Bone marrow (tissue), 2 donors: ENCODE measurements around the gene NAT16.
"Not testable (repeated sequence)": the region's sequence is repeated elsewhere in the genome, so short reads cannot be mapped to it uniquely, and the experiment has no call there.

ENCODE experiments used
- DNase-seq, 2 donors: peaks; one replicate each; lab custom pipeline; 2025; lab: John Stamatoyannopoulos, UW

The NAT16 gene

DNA sequence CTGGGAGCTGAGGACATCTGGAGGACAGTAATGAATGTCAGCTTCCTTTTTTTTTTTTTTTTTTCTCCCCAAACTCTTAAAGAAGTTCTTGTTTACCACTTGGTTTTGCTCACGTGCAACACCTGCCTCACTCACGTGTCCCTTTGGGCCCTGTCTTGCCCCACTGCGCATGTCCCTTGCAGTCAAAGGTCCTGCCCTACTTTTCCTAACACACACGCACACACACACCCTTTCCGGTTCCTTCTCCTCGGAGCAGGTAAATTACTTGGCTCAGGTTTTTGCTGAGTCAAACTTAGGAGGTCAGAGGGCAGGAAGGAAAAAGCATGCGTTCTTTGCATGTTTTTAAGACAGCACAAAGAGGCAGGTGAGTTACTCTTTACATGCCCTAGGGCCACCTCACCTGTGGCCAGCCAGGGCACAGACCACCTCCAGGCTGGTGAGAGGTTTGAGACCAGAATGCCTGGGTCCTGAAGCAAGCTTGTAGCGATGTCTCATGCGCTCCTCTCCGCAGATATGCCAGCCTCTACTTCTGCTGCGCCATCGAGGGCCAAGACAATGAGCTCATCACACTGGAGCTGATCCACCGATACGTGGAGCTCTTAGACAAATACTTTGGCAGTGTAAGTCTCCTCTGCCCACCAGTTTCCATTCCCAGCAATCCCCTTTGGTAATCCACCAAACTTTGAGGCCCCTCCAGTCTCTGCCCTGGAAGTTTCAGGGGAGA is 23.1 kb downstream of the NAT16 start:
- no peak for DNase-seq

DNA sequence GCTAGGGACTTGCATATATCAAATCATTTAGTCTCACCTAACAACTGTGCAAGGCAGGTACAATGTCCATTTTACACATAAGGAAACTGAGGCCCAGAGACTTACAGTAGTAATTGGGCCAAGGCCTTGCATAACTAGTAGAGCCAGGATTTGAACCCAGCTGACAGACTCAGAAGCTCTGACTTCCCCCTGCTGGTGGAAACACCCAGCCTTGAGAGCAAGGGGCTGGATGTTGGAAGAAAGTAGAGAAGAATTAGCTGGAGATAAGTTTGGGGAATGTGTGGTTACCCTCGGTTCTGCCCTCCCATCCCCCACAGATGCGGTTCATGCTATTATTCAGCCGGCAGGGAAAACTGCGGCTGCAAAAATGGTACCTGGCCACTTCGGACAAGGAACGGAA is 23.8 kb downstream of the NAT16 start:
- DNase-seq: no peak

DNA sequence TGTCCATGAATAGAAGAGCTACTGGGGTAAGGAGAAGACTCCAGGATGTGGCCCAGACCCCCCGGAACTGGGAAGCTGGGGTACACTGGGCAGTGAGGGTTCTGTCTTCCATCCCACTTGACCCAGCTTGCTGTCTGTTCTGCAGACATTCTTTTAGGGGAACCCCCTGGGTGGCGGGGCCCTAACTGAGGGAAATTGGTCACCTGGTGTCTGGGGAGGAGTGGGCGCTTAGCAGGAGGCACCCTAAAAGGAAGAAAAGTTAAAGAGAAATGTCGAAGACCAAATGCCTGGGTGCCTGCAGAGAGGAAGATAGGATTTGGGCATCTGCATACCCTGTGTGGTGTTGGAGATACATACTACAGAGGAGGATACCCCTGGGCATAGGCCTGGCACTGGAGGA is 24.8 kb downstream of the NAT16 start:
- no peak for DNase-seq

DNA sequence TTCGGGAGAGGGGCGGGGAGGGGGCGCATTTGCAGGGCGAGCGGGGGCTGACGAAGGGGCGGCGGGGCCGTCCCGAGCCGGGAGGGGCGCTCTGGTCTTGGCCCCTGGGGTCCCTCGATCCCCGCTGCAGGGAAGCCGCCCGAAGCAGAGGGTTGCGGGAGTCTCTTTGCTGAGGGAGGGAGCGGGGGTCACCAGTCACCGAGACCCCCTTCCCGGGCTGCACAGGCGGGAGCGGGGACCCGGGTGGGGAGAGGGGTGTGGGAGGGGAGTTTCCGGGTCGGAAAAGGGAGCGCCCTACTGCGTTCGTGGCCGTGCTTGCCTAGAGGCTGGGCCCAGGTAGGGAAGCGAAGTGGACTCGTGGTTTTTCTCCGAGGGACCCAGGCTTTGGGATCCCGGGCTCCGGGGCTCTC is 25.4 kb downstream of the NAT16 start:
- no peak for DNase-seq

DNA sequence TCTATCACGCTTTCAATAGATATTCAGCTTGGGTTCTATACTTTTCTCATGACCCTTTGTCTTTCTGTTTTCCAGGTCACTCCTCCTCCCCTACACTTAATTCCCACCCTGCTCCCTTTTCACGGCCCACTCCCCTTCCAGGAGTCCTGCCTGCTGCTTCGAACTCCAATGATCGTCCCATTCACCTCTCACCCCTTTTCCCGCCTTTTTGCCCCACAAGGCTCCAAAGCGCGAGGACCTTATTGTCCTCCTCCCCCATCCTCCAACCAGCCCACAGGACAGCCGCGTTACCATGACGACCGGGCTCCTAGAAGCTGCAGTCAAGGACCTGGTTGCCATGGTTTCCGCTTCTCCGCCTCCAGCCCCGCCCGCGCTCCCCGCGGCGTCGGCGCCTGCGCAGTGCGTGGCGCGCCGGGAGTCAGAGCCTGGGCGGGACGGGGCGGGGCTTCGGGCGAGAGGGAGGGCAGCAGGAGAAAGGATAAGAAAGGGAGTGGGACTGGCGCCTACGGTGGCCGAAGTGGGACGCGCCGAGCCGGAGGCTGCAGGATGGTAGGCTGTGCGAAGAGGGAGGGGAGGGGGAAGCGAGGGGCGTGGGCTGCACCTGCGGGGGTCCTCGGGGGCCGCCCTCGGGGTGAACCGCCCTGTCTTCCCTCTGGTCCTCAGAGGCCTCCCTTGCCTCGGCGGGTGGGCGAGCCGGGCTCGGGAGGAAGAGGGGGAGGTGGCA is 26.0 kb downstream of the NAT16 start, which contains the start of gene AP1S1:
Gene AP1S1 (plus strand): TSS at position 508 of the 724 bp plus-strand sequence. CDS start 39 bp downstream, at position 547.
- DNase-seq: peak; percentile 55 to 76

DNA sequence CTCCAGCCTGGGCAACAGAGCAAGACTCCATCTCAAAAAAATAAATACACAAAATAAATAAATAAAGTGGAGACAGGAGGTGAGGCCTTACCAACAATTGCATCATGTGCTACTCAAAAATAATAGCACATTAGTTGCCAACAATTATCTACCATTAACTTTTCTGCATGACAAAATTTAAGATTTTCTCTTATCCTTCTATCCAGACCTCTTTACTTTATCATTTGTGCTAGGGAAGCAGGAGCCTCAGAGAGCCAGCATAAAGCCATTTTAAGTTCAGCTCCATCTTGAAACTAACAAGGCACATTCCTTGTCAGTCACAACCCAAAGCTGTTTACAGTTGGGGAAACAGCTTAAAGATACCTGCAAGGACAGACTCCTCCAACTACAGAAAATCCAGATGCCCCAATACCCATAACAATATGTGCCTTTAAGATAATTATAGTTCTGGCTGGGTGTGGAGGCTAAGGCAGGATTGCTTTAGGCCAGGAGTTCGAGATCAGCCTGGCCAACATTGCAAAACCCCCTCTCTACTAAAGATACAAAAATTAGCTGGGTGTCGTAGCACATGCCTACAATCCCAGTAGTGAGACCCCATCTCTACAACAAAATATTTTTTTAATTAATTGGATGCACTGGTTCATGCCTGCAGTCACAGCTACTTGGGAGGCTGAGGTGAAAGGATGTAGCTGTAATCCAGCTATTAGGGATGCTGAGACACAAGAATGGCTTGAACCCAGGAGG is 28.0 kb downstream of the NAT16 start:
- no peak for DNase-seq

DNA sequence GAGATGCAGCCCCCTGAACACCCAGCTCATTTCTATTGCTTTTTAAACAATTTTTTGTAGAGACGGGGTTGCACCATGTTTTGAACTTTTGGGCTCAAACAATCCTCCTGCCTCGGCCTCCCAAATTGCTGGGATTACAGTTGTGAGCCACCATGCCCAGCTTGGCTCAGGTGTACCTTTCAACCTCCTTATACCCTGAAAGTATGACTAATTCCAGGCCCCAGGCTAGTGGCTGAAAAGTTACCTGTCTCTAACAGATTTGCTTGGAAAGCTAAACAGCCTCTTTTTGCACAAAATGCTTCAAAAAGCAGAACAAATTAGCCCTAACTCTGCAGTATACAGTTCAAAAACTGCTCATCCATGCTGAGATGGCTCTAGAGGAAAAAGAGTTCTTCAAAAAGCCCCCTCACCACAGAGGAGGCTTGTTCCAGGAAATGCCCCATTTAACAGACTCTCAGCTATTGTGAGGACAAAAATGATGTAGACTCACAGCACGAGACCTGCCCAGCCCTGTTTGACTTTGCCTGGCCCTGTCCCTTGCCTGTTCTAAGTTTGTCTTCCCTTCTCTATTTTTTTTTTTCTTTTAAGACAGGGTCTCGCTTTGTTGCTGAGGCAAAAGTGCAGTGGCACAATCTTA is 39.2 kb downstream of the NAT16 start:
- DNase-seq: no peak

DNA sequence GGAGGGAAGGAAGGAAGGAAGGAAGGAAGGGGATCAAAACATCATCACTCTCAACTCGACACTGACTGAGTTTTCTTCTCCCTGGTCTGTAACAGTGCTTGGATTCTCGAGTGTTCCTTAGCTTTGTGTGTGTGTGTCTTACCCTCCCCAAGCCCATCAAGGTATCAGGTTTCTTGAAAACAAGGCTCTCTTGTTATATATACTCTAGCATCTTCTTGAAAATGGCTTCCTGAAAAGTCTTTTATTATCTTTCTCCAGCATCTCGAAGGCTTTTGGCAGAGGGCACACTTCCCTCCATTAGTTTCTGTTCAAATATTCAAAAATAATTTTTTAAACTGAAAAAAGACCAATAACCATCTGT is 39.8 kb downstream of the NAT16 start:
- no peak for DNase-seq

DNA sequence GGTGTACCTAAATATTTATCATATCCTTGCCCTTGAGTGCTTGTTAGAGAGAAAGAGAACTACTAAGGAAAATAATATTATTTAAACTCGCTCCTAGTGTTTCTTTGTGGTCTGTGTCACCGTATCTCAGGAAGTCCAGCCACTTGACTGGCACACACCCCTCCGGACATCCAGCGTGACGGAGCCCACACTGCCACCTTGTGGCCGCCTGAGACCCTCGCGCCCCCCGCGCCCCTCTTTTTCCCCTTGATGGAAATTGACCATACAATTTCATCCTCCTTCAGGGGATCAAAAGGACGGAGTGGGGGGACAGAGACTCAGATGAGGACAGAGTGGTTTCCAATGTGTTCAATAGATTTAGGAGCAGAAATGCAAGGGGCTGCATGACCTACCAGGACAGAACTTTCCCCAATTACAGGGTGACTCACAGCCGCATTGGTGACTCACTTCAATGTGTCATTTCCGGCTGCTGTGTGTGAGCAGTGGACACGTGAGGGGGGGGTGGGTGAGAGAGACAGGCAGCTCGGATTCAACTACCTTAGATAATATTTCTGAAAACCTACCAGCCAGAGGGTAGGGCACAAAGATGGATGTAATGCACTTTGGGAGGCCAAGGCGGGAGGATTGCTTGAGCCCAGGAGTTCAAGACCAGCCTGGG is 41.8 kb downstream of the NAT16 start:
- peak; percentile 78 to 90 for DNase-seq

DNA sequence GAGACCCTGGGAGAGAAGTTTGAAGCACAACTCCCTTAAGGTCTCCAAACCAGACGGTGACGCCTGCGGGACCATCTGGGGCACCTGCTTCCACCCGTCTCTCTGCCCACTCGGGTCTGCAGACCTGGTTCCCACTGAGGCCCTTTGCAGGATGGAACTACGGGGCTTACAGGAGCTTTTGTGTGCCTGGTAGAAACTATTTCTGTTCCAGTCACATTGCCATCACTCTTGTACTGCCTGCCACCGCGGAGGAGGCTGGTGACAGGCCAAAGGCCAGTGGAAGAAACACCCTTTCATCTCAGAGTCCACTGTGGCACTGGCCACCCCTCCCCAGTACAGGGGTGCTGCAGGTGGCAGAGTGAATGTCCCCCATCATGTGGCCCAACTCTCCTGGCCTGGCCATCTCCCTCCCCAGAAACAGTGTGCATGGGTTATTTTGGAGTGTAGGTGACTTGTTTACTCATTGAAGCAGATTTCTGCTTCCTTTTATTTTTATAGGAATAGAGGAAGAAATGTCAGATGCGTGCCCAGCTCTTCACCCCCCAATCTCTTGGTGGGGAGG is 42.4 kb downstream of the NAT16 start:
- DNase-seq: no peak

DNA sequence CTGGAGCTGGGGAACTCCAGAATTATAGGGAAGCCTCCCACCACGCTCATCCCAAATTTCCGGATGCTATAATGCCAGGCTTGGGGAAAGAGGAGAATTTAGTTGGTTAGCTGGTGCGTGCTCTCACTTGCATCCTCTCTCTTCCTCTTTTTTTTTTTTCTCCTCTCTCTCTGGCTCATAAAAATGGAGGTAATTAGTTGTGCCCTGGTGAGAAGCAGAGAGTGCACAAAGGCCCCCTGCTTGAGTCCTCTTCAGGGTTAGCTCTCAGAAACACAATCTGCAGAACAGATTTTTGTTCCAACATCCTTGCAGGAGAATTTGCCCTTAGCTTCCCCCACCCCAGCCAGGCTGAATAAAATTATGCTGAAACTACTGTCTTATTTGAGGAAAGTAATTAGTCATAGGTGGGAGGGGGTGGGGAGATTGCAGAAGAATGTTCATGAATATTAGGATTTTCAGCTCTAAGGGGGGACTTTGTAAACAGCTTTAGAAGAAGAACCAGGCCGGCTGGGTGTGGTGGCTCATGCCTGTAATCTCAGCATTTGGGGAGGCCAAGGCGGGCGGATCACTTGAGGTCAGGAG is 45.6 kb downstream of the NAT16 start:
- peak in 1 of 2 donors; percentile 30 for DNase-seq

DNA sequence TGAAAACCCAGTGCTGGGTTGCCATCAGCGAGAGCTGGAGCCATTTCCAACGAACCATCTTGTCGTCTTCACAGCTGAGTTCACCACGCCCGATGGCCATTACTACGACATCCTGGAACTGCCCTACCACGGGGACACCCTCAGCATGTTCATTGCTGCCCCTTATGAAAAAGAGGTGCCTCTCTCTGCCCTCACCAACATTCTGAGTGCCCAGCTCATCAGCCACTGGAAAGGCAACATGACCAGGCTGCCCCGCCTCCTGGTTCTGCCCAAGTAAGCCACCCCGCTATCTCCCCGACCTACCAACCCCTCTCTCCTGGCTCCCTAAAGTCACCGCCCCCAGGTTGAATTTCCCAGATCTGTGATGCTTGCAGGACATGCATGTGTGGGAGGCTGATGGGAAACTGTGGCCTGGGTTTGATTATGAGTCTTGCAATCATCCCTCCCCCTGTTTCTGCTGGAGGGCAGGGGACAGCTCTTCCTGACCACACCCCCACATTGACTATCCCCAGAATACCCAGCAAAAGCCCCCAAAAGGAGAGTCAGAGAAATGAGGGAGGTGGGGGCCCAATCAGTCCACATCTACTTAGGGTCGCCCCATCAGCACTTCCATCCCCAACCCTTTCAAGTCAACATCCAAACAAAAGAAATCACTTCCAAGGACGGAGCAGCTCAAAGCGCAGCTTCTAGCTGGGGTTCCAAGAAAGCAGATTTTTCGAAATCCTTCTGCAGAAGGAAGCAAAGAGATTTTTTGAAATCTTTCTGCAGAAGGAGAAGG is 46.3 kb downstream of the NAT16 start:
- DNase-seq: no peak

DNA sequence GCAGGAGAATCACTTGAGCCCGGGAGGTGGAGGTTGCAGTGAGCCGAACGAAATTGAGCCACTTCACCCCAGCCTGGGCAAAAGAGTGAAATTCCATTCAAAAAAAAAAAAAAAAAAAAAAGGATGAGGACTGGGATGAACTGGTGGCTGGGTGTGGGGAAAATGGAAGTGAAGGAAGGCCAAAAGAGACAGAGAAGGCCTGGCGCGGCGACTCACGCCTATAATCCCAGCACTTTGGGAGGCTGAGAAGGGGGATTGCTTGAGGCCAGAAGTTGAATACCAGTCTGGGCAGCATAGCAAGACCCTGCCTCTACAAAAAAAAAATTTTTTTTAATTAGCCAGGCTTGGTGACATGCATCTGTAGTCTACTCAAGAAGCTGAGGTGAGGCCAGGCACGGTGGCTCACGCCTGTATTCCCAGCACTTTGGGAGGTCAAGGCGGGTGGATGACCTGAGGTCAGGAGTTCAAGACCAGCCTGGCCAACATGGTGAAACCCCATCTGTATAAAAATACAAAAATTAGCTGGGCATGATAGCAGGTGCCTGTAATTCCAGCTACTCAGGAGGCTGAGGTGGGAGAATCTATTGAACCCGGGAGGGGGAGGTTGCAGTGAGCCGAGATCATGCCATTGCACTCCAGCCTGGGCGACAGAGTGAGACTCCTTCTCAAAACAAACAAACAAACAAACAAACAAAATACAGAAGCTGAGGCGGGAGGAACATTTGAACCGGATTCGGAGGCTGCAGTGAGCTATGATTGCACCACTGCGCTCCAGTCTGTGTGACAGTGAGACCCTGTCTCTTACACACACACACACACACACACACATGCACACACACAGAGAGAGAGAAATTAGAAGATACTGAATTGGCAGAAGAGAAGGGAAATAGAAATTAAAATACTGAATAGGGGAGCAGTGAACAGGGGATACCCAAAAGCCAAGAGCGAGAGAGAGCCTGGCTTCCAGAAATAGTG is 47.2 kb downstream of the NAT16 start:
- DNase-seq: not testable (repeated sequence)

DNA sequence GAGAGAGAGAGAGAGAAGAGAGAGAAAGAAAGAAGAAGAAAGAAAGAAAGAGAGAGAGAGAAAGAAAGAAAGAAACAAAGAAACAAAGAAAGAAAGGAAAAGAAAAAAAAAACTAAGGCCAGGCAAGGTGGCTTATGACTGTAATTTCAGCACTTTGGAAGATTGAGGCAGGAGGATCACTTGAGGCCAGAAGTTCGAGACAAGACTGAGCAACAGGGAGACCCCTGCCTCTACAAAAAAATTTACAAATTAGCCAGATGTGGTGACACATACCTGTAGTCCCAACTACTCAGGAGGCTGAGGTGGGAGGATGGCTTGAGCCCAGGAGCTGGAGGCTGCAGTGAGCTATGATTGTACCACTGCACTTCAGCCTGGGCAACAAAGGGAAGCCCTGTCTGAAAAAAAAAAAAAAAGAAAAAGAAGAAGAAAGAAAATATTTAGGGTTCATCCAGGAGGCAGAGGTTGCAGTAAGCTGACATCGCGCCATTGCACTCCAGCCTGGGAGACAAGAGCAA is 50.4 kb downstream of the NAT16 start:
- no peak for DNase-seq

DNA sequence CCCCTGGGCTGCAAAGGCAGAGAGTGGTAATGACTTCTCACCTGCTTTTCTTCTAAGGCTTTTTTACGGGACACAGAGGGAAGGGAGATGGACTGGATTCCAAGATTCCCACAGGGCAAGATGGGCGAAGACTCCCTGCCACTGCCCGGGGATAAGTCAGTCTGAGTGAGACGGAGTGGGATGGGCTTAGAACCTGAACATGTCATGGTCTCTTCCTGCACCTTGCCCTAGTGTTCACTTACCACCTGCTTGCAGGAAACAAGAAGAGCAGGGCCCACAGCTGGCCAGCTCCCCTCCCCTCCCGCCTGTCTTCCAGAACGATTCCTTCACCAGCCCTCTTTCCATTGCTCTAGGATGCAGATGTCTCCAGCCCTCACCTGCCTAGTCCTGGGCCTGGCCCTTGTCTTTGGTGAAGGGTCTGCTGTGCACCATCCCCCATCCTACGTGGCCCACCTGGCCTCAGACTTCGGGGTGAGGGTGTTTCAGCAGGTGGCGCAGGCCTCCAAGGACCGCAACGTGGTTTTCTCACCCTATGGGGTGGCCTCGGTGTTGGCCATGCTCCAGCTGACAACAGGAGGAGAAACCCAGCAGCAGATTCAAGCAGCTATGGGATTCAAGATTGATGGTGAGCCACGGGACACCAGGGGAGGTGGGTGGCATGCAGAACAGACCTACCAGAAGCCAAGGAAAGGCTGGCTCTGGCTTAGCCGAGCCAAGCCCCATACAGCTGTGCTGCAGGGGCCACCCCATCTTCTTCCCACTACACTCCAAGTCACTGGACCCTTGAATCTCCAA is 51.9 kb downstream of the NAT16 start:
- DNase-seq: no peak

DNA sequence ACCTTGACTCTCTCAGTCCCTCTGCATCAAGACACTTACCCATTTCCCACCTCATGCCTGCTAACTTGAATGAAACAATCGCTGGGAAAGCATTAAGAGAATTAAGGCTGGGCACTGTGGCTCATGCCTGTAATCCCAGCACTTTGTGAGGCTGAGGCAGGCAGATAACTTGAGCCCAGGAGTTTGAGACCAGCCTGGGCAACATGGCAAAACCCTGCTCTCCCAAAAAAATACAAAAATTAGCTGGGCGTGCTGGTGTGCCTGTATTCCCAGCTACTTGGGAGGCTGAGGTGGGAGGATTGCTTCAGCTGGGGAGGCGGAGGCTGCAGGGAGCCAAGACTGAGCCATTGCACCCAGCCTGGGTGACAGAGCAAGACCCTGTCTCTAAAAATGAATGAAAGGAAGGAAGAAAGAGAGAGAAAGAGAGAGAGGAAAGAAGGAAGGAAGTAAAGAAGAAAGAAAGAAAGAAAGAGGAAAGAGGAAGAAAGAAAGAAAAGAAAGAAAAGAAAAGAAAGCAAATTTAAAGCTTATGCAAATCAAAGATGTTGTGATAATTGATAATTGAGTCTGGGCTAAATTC is 52.5 kb downstream of the NAT16 start:
- DNase-seq: no peak

DNA sequence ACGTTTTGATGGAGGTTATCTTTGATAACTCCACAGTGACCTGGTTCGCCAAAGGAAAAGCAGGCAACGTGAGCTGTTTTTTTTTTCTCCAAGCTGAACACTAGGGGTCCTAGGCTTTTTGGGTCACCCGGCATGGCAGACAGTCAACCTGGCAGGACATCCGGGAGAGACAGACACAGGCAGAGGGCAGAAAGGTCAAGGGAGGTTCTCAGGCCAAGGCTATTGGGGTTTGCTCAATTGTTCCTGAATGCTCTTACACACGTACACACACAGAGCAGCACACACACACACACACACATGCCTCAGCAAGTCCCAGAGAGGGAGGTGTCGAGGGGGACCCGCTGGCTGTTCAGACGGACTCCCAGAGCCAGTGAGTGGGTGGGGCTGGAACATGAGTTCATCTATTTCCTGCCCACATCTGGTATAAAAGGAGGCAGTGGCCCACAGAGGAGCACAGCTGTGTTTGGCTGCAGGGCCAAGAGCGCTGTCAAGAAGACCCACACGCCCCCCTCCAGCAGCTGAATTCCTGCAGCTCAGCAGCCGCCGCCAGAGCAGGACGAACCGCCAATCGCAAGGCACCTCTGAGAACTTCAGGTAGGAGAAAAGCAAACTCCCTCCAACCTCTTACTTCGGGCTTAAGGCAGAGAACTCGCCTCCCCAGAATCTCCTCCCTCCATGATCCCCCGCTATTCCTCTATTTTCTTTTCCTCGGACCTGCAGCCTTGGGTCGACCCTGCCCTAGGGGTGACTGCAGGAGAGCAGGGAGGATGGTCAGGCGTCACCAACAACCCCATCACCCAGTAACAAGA is 53.2 kb downstream of the NAT16 start, which contains the start of gene SERPINE1:
Gene SERPINE1 (plus strand): TSS at position 454 of the 809 bp plus-strand sequence. CDS start 1,290 bp downstream, outside the sequence.
- peak; percentile 22 to 90 for DNase-seq
